ENCODE measurements around the gene XPR1. TPM values are rescaled to one million over a fixed set of nuclear protein-coding genes. Genes with fewer than 3 reads are reported as not detected.

Gene XPR1
- total and polyA plus RNA-seq, 8 donors = 0.92 to 27.0 (median 4.5) TPM

- DNase-seq = no peak
- no peak overlapping the region for H3K4me3 ChIP-seq
- no peaks in the 10 kb centered on the region for H3K27me3 ChIP-seq
- no peaks in the 10 kb centered on the region for H3K4me1 ChIP-seq
- TF ChIP-seq CTCF (IDR thresholded peaks at IDR 0.05) (no peak), POLR2AphosphoS5 (IDR thresholded peaks at IDR 0.05) (no peak), POLR2A (IDR thresholded peaks at IDR 0.05) (no peak), EP300 (IDR thresholded peaks at IDR 0.05) (no peak)
- intact Hi-C loops (cut with DNase I; ENCODE audit: low total_unique reads) = loop anchor here (10.0 kb wide), 1 partner anchor 256 kb away; no protein-coding TSS in a partner anchor
- peaks cover 0 to 15% (median 5%) of the 10 kb centered on the region in 4 donors for H3K36me3 ChIP-seq
- no peak overlapping the region for H3K27ac ChIP-seq
- 25 to 74% (median 38%) methylated on average over 1 of the region's 1 CpG for WGBS, 5 donors
- no peaks in the 10 kb centered on the region for H3K9me3 ChIP-seq
Observed at GRCh38 chr1:180888870-180889269, 257.0 kb downstream of the XPR1 start.

- H3K9me3 ChIP-seq = no peaks in the 10 kb centered on the region
- no peaks in the 10 kb centered on the region for H3K4me1 ChIP-seq
- H3K36me3 ChIP-seq = peaks cover 0 to 11% (median under 1%) of the 10 kb centered on the region in 4 donors
- 82 to 92% (median 87%) methylated on average over 2 of the region's 2 CpGs for WGBS, 5 donors
- no peaks in the 10 kb centered on the region for H3K27me3 ChIP-seq
- no peak overlapping the region for H3K4me3 ChIP-seq
- TF ChIP-seq EP300 (IDR thresholded peaks at IDR 0.05) (no peak), POLR2AphosphoS5 (IDR thresholded peaks at IDR 0.05) (no peak), CTCF (IDR thresholded peaks at IDR 0.05) (no peak), POLR2A (IDR thresholded peaks at IDR 0.05) (no peak)
- no peak for DNase-seq
- intact Hi-C loops (cut with DNase I; ENCODE audit: low total_unique reads) = loop anchor here (10.0 kb wide), 1 partner anchor 255 kb away; no protein-coding TSS in a partner anchor
- H3K27ac ChIP-seq = no peak overlapping the region
Observed at GRCh38 chr1:180889325-180889724, 257.5 kb downstream of the XPR1 start.

- intact Hi-C loops (cut with DNase I; ENCODE audit: low total_unique reads) = loop anchor here (10.0 kb wide), 1 partner anchor 283 kb away; no protein-coding TSS in a partner anchor
- 66 to 87% (median 80%) methylated on average over 5 of the region's 5 CpGs for WGBS, 5 donors
Observed at GRCh38 chr1:180892272-180892671, 260.4 kb downstream of the XPR1 start.

DNA sequence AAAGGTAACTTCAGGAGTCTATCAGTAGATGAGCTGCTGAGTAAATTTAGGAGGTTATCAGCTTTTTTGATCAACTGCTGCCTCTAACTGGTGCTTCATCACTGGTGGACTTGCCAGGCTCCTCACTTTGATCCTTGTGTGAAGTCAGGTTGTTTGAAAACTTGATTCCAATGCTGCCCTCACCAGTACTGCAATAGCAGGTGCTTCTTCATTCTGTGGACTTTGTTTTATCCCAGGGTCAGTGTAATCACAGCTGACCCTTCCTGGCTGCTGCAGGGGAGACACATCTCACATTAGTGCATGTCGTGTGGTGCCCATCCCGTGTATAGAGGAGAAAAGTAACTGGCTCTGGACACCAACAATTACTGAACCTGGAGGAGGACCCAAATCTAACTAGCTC is 260.9 kb downstream of the XPR1 start:
- Histone ChIP-seq H3K4me3 (no peak overlapping the region), H3K9me3 (no peaks in the 10 kb centered on the region), H3K36me3 (no peaks in the 10 kb centered on the region), H3K27me3 (no peaks in the 10 kb centered on the region), H3K27ac (no peak overlapping the region), H3K4me1 (peaks cover 0 to under 1% (median 0%) of the 10 kb centered on the region in 4 donors)
- intact Hi-C loops (cut with DNase I; ENCODE audit: low total_unique reads) = loop anchor here (10.0 kb wide), 1 partner anchor 282 kb away; no protein-coding TSS in a partner anchor
- DNase-seq = no peak
- TF ChIP-seq POLR2AphosphoS5 (IDR thresholded peaks at IDR 0.05) (no peak), EP300 (IDR thresholded peaks at IDR 0.05) (no peak), POLR2A (IDR thresholded peaks at IDR 0.05) (no peak), CTCF (IDR thresholded peaks at IDR 0.05) (no peak)
- WGBS, 5 donors = 84 to 92% (median 90%) methylated on average over 2 of the region's 2 CpGs

More at GRCh38 chr1:180892272-180892671, 260.4 kb downstream of the XPR1 start:
- Histone ChIP-seq H3K27me3 (no peaks in the 10 kb centered on the region), H3K4me3 (no peak overlapping the region), H3K9me3 (no peaks in the 10 kb centered on the region), H3K4me1 (no peaks in the 10 kb centered on the region), H3K27ac (no peak overlapping the region), H3K36me3 (no peaks in the 10 kb centered on the region)
- DNase-seq = no peak
- TF ChIP-seq CTCF (IDR thresholded peaks at IDR 0.05) (no peak), EP300 (IDR thresholded peaks at IDR 0.05) (no peak), POLR2AphosphoS5 (IDR thresholded peaks at IDR 0.05) (no peak), POLR2A (IDR thresholded peaks at IDR 0.05) (no peak)
